HEK293 (cell line): ENCODE results near the gene TAS2R39.
A peak's percentile ranks its signal among the peaks of the same experiment; 100 is the strongest.

Experiments
- CTCF ChIA-PET: fragments of 350-600 bp; formaldehyde crosslinking; extraction: SDS; loops from one replicate; lab custom pipeline; 2021; ENCODE audit warnings: antibody characterized with exemption; lab: Yijun Ruan, JAX
- POLR2A ChIA-PET: fragments of 300-600 bp; formaldehyde crosslinking; extraction: SDS; loops from one replicate; lab custom pipeline; 2020; ENCODE audit warnings: antibody characterized with exemption, inconsistent platforms; lab: Yijun Ruan, JAX
- H3K27ac ChIP-seq: fragments of 200-500 bp; sonication (Bioruptor generic); 2 replicates; pipeline ENCODE4 v1.5.1; 2014; ENCODE audit warnings: low read depth, low read length, control low read depth, inconsistent platforms; ENCODE audit errors: extremely low read depth
- H3K36me3 ChIP-seq, 2 experiments: fragments of 200-500 bp in 1 of 2; sonication (Bioruptor generic) in 1 of 2; 1 replicate in 1 of 2; 2 replicates in 1 of 2; pipeline ENCODE4 v1.5.1; 2014 to 2017; ENCODE audit warnings: inconsistent platforms in 2 of 2, low read length in 2 of 2; ENCODE audit not compliant: control insufficient read depth in 2 of 2, insufficient read depth in 1 of 2
- H3K4me1 ChIP-seq: fragments of 200-500 bp; sonication (Bioruptor generic); 2 replicates; pipeline ENCODE4 v1.5.1; 2014; ENCODE audit warnings: mild to moderate bottlenecking, low read length, inconsistent platforms; ENCODE audit not compliant: control insufficient read depth, insufficient read depth
- H3K4me3 ChIP-seq: 2 replicates; pipeline ENCODE4 v1.5.1; 2011; ENCODE audit warnings: low read depth, mild to moderate bottlenecking, control low read depth, low read length, moderate library complexity
- H3K9me3 ChIP-seq: fragments of 200-500 bp; sonication (Bioruptor generic); 2 replicates; pipeline ENCODE4 v1.5.1; 2014; ENCODE audit warnings: low read depth, low read length, inconsistent platforms; ENCODE audit not compliant: control insufficient read depth, insufficient read depth
- HIC1 ChIP-seq: fragments of 450-650 bp; formaldehyde crosslinking; IDR thresholded peaks from 2 replicates; pipeline ENCODE4 v1.5.1; 2016; ENCODE audit warnings: missing biosample characterization, missing genetic modification characterization
- KLF8 ChIP-seq: fragments of 450-650 bp; formaldehyde crosslinking; IDR thresholded peaks from 2 replicates; pipeline ENCODE4 v1.5.1; 2016; ENCODE audit warnings: missing biosample characterization, missing genetic modification characterization
- OSR2 ChIP-seq: fragments of 450-650 bp; formaldehyde crosslinking; IDR thresholded peaks from 2 replicates; pipeline ENCODE4 v1.5.1; 2016; ENCODE audit warnings: missing biosample characterization, missing genetic modification characterization
- SALL2 ChIP-seq: fragments of 450-650 bp; formaldehyde crosslinking; IDR thresholded peaks from 2 replicates; pipeline ENCODE4 v1.5.0; 2017; ENCODE audit warnings: missing biosample characterization, mild to moderate bottlenecking, missing genetic modification characterization, borderline replicate concordance
- SCRT2 ChIP-seq: fragments of 450-650 bp; formaldehyde crosslinking; IDR thresholded peaks from 2 replicates; pipeline ENCODE4 v1.5.1; 2016; ENCODE audit warnings: missing biosample characterization, missing genetic modification characterization
- SETDB1 ChIP-seq: IDR thresholded peaks from one replicate; pipeline ENCODE4 v1.6.1; 2017; ENCODE audit warnings: mild to moderate bottlenecking, low read length, moderate library complexity, mixed read lengths; ENCODE audit not compliant: insufficient read length
- ZNF174 ChIP-seq: fragments of 450-650 bp; formaldehyde crosslinking; IDR thresholded peaks from 2 replicates; pipeline ENCODE4 v1.5.0; 2017; ENCODE audit warnings: missing biosample characterization, mild to moderate bottlenecking, missing genetic modification characterization
- ZNF18 ChIP-seq: fragments of 450-650 bp; formaldehyde crosslinking; IDR thresholded peaks from 2 replicates; pipeline ENCODE4 v1.5.1; 2016; ENCODE audit warnings: missing biosample characterization, missing genetic modification characterization
- ZNF223 ChIP-seq: fragments of 450-650 bp; formaldehyde crosslinking; IDR thresholded peaks from 2 replicates; pipeline ENCODE4 v1.5.1; 2016; ENCODE audit warnings: missing biosample characterization, missing genetic modification characterization
- ZNF239 ChIP-seq: fragments of 450-650 bp; formaldehyde crosslinking; IDR thresholded peaks from 2 replicates; pipeline ENCODE4 v1.5.1; 2016; ENCODE audit warnings: missing biosample characterization, missing genetic modification characterization
- ZNF266 ChIP-seq: fragments of 450-650 bp; formaldehyde crosslinking; IDR thresholded peaks from 2 replicates; pipeline ENCODE4 v1.5.1; 2016; ENCODE audit warnings: missing biosample characterization, missing genetic modification characterization, low read depth
- ZNF280C ChIP-seq: fragments of 450-650 bp; formaldehyde crosslinking; IDR thresholded peaks from 2 replicates; pipeline ENCODE4 v1.5.1; 2016; ENCODE audit warnings: missing biosample characterization, missing genetic modification characterization
- ZNF362 ChIP-seq: fragments of 450-650 bp; formaldehyde crosslinking; IDR thresholded peaks from 2 replicates; pipeline ENCODE4 v1.5.1; 2016; ENCODE audit warnings: missing biosample characterization, missing genetic modification characterization
- ZNF426 ChIP-seq: fragments of 450-650 bp; formaldehyde crosslinking; IDR thresholded peaks from 2 replicates; pipeline ENCODE4 v1.5.1; 2017; ENCODE audit warnings: missing biosample characterization, missing genetic modification characterization, mild to moderate bottlenecking, inconsistent platforms, moderate library complexity
- ZNF48 ChIP-seq: fragments of 450-650 bp; formaldehyde crosslinking; IDR thresholded peaks from 2 replicates; pipeline ENCODE4 v1.5.1; 2016; ENCODE audit warnings: missing biosample characterization, missing genetic modification characterization
- ZNF488 ChIP-seq: fragments of 450-650 bp; formaldehyde crosslinking; IDR thresholded peaks from 2 replicates; pipeline ENCODE4 v1.5.1; 2016; ENCODE audit warnings: missing biosample characterization, missing genetic modification characterization
- ZNF529 ChIP-seq: fragments of 450-650 bp; formaldehyde crosslinking; IDR thresholded peaks from 2 replicates; pipeline ENCODE4 v1.5.1; 2017; ENCODE audit warnings: missing genetic modification characterization, missing biosample characterization; ENCODE audit not compliant: insufficient replicate concordance
- ZNF548 ChIP-seq: fragments of 450-650 bp; formaldehyde crosslinking; IDR thresholded peaks from 2 replicates; pipeline ENCODE4 v1.5.1; 2016; ENCODE audit warnings: missing biosample characterization, missing genetic modification characterization
- ZNF629 ChIP-seq: fragments of 450-650 bp; formaldehyde crosslinking; IDR thresholded peaks from 2 replicates; pipeline ENCODE4 v1.5.1; 2017; ENCODE audit warnings: missing biosample characterization, missing genetic modification characterization
- ZSCAN4 ChIP-seq: fragments of 450-650 bp; formaldehyde crosslinking; IDR thresholded peaks from 2 replicates; pipeline ENCODE4 v1.5.1; 2017; ENCODE audit warnings: missing biosample characterization, missing genetic modification characterization

TAS2R39 gene

GRCh38 chr7:143227806-143228205 lies 44.6 kb downstream of the TAS2R39 start (continued):
- TF ChIP-seq SALL2, result no peak
- TF ChIP-seq ZNF223 (tag by site-specific recombination), result no peak
- TF ChIP-seq HIC1 (tag by site-specific recombination), result no peak
- TF ChIP-seq ZNF48 (tag by site-specific recombination), result no peak

GRCh38 chr7:143229054-143229790 lies 46.0 kb downstream of the TAS2R39 start:
- TF ChIP-seq OSR2 (peak; percentile 68), ZNF362 (tag by site-specific recombination) (no peak)
- TF ChIP-seq, all 188 proteins: peak for 1
- ChIA-PET CTCF (interaction anchor here (0.6 to 1.8 kb wide), 6 partner anchors 12 to 418 kb away, joined by 3 to 7 read pairs (median 5); no protein-coding TSS in a partner anchor), POLR2A (no interaction called here)
- H3K9me3 ChIP-seq, result no peaks in the 10 kb centered on the region
- no peaks in the 10 kb centered on the region for H3K36me3 ChIP-seq
- H3K4me1 ChIP-seq, result no peaks in the 10 kb centered on the region
- no peak overlapping the region for H3K27ac ChIP-seq
- H3K4me3 ChIP-seq, result no peak overlapping the region

GRCh38 chr7:143230602-143231457 lies 47.6 kb downstream of the TAS2R39 start:
- Histone ChIP-seq H3K36me3 (no peaks in the 10 kb centered on the region), H3K9me3 (no peaks in the 10 kb centered on the region), H3K4me3 (no peak overlapping the region), H3K4me1 (no peaks in the 10 kb centered on the region), H3K27ac (no peak overlapping the region)
- CTCF ChIA-PET, result interaction anchor here (0.5 to 1.9 kb wide), 5 partner anchors 10 to 599 kb away, joined by 4 to 18 read pairs (median 7); no protein-coding TSS in a partner anchor
- TF ChIP-seq ZNF629 (no peak), ZNF280C (tag by site-specific recombination) (0 out of 2 replicates have a peak, but pooled peaks have one; percentile 16), ZNF174 (tag by site-specific recombination) (no peak), KLF8 (tag by site-specific recombination) (no peak), ZNF548 (no peak), ZNF529 (tag by site-specific recombination) (no peak), ZNF18 (tag by site-specific recombination) (peak; percentile 72), SCRT2 (tag by site-specific recombination) (no peak), ZNF426 (tag by site-specific recombination) (no peak), ZNF488 (tag by site-specific recombination) (0 out of 2 replicates have a peak, but pooled peaks have one; percentile 7), ZSCAN4 (tag by site-specific recombination) (peak; percentile 79), SETDB1 (no peak), ZNF239 (tag by site-specific recombination) (peak; percentile 35; the same call in 1 of the 2 replicates), SALL2 (no peak), ZNF266 (0 out of 2 replicates have a peak, but pooled peaks have one; percentile 17)
- POLR2A ChIA-PET, result no interaction called here
